ENCODE data around the gene PSTPIP2.

PSTPIP2 gene

DNA sequence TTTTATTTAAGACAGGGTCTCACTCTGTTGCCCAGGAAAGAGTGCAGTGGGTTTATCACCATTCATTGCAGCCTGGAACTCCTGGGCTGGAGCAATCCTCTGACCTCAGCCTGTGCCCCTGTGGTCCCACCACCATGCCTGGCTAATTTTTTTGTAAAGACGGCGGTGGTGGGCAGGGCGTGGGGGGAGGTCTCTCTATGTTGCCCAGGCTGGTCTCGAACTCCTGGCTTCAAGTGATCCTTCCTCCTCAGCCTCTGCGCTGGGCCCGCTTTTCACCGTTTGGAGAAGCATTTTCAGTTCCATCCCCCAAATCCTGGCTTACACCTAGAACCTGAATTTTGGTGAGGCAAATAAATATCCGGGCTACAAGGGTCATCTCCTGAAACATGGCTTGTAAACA, 27.4 kb upstream of the PSTPIP2 start:
- Mint-ChIP-seq H3K9me3 (peaks cover 4% of the 10 kb centered on the region), H3K4me3 (no peak overlapping the region), H3K27me3 (ENCODE audit: low read depth, poor library complexity) (no peaks in the 10 kb centered on the region), H3K27ac (no peak overlapping the region), H3K36me3 (ENCODE audit: low read depth) (peaks cover 19% of the 10 kb centered on the region), H3K4me1 (peaks cover 32% of the 10 kb centered on the region)
- DNase-seq: no peak
- TF ChIP-seq, protein P1, sequence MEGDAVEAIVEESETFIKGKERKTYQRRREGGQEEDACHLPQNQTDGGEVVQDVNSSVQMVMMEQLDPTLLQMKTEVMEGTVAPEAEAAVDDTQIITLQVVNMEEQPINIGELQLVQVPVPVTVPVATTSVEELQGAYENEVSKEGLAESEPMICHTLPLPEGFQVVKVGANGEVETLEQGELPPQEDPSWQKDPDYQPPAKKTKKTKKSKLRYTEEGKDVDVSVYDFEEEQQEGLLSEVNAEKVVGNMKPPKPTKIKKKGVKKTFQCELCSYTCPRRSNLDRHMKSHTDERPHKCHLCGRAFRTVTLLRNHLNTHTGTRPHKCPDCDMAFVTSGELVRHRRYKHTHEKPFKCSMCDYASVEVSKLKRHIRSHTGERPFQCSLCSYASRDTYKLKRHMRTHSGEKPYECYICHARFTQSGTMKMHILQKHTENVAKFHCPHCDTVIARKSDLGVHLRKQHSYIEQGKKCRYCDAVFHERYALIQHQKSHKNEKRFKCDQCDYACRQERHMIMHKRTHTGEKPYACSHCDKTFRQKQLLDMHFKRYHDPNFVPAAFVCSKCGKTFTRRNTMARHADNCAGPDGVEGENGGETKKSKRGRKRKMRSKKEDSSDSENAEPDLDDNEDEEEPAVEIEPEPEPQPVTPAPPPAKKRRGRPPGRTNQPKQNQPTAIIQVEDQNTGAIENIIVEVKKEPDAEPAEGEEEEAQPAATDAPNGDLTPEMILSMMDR (IDR thresholded peaks at IDR 0.05): no peak

GRCh38 chr18:46098616-46098933, 26.5 kb upstream of the PSTPIP2 start:
- H3K27me3 Mint-ChIP-seq (ENCODE audit: low read depth, poor library complexity): no peaks in the 10 kb centered on the region
- TF ChIP-seq, protein P1 (IDR thresholded peaks at IDR 0.05): no peak
- no peak for DNase-seq
- peak overlapping the region; percentile 99 for H3K4me3 Mint-ChIP-seq
- H3K36me3 Mint-ChIP-seq (ENCODE audit: low read depth): peaks cover 28% of the 10 kb centered on the region
- peak overlapping the region; percentile 98 for H3K27ac Mint-ChIP-seq
- H3K9me3 Mint-ChIP-seq: peaks cover 9% of the 10 kb centered on the region
- peaks cover 26% of the 10 kb centered on the region for H3K4me1 Mint-ChIP-seq

DNA sequence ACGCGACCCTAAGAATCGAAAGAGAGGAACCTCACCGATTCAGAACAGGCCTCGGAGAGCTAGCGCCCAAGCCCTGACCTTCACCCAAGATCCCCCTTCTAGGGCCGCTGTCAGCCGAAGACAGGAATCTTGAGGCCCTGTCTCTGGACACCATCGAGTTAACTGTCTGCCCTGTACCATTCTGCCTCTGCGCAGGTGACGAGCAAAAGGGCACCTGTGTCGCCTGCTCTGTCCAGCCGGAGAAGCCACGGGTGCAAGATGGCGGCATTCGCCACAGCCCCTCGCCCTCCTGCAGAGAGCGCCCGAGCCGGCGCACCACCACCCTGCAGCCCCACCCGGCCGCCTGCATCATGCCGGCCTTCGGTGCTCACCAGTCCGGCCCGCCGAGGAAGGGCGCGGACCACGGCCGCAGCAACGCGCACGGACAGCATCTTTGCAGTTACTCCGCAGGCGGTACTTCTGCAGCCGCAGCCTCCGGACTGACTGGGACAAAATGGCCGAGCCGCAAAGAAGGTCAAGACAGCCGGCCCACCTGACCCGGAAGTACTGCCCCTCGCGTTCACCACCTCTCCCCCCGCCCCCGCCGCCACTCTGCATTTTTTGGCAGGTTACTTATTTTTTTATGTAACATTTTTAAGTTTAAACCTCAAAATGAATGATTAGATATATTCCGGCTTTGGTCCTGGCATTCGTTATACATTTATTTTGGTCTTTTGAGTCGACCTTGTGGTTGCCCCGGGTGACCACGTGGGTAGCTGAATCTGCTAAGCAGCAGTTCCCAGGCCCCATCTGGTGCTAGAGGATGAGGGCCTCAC, 25.9 kb upstream of the PSTPIP2 start, which contains the start of gene ATP5F1A:
ATP5F1A (minus strand) TSS at position 496 of the 815 bp plus-strand sequence; CDS start at position 431, 65 bp downstream.
- peak within 1 kb of the TSS; percentile 99 for H3K4me3 Mint-ChIP-seq
- H3K36me3 Mint-ChIP-seq (ENCODE audit: low read depth): peaks cover 34% of the 10 kb centered on the region
- peaks cover 9% of the 10 kb centered on the region for H3K9me3 Mint-ChIP-seq
- H3K27me3 Mint-ChIP-seq (ENCODE audit: low read depth, poor library complexity): no peaks in the 10 kb centered on the region
- H3K27ac Mint-ChIP-seq: peak within 1 kb of the TSS; percentile 98
- peak; percentile 81 for DNase-seq
- H3K4me1 Mint-ChIP-seq: peaks cover 26% of the 10 kb centered on the region
- TF ChIP-seq, protein P1 (IDR thresholded peaks at IDR 0.05): no peak

GRCh38 chr18:46097431-46097800, 25.4 kb upstream of the PSTPIP2 start:
- DNase-seq: no peak
- Mint-ChIP-seq H3K4me3 (peak overlapping the region; percentile 99), H3K4me1 (peaks cover 26% of the 10 kb centered on the region), H3K36me3 (ENCODE audit: low read depth) (peaks cover 40% of the 10 kb centered on the region), H3K27ac (peak overlapping the region; percentile 98), H3K27me3 (ENCODE audit: low read depth, poor library complexity) (no peaks in the 10 kb centered on the region), H3K9me3 (peaks cover 9% of the 10 kb centered on the region)
- TF ChIP-seq, protein P1 (IDR thresholded peaks at IDR 0.05): no peak

- Mint-ChIP-seq H3K4me3 (peak overlapping the region; percentile 99), H3K36me3 (ENCODE audit: low read depth) (peaks cover 46% of the 10 kb centered on the region), H3K27ac (peak overlapping the region; percentile 98), H3K9me3 (peaks cover 10% of the 10 kb centered on the region), H3K27me3 (ENCODE audit: low read depth, poor library complexity) (peaks cover 1% of the 10 kb centered on the region), H3K4me1 (peaks cover 26% of the 10 kb centered on the region)
- no peak for DNase-seq
- TF ChIP-seq, protein P1 (IDR thresholded peaks at IDR 0.05): no peak
These were observed 24.7 kb upstream of the PSTPIP2 start for GRCh38 chr18:46096651-46097300.
